GM23338 (cell line): Measurements from ENCODE around the gene MLF2. TPM values are rescaled to one million over a fixed set of nuclear protein-coding genes. Genes with fewer than 3 reads are reported as not detected.

Source experiments
- ATAC-seq: fragments of 200-7000 bp; cut with Tn5 transposase; 3 replicates; pipeline ENCODE4 v1.9.1; 2020
- DNase-seq: peaks from one replicate; pipeline ENCODE4 v3.0.0-alpha.2; 2015; ENCODE audit warnings: low spot score
- H2AFZ ChIP-seq: fragments of 200-600 bp; sonication (generic); 2 replicates; pipeline ENCODE4 v1.8.0; 2016; ENCODE audit warnings: antibody characterized with exemption, mild to moderate bottlenecking, moderate library complexity
- H3F3A ChIP-seq: fragments of 200-600 bp; sonication (generic); replicated peaks from 2 replicates; pipeline ENCODE4 v1.8.0; 2017; ENCODE audit warnings: antibody characterized with exemption, mixed run types, low read depth
- H3K27ac ChIP-seq: fragments of 200-600 bp; sonication (generic); 2 replicates; pipeline ENCODE4 v1.6.1; 2016; ENCODE audit warnings: low read depth
- H3K27me3 ChIP-seq: fragments of 200-600 bp; sonication (generic); 2 replicates; pipeline ENCODE4 v1.8.0; 2016; ENCODE audit warnings: mild to moderate bottlenecking, mixed run types, moderate library complexity; ENCODE audit not compliant: insufficient read depth
- H3K36me3 ChIP-seq: fragments of 200-600 bp; sonication (generic); 2 replicates; pipeline ENCODE4 v1.8.0; 2016; ENCODE audit warnings: mild to moderate bottlenecking; ENCODE audit not compliant: insufficient read depth
- H3K4me1 ChIP-seq: fragments of 200-600 bp; sonication (generic); 2 replicates; pipeline ENCODE4 v1.8.0; 2016; ENCODE audit warnings: mild to moderate bottlenecking, moderate library complexity; ENCODE audit not compliant: insufficient read depth
- H3K4me2 ChIP-seq: fragments of 200-600 bp; sonication (generic); 2 replicates; pipeline ENCODE4 v1.7.1; 2017; ENCODE audit warnings: mixed run types
- H3K4me3 ChIP-seq: fragments of 200-600 bp; sonication (generic); 2 replicates; pipeline ENCODE4 v1.6.1; 2016; ENCODE audit warnings: mixed run types
- H3K79me2 ChIP-seq: fragments of 200-600 bp; sonication (generic); replicated peaks from 2 replicates; pipeline ENCODE4 v1.8.0; 2017; ENCODE audit warnings: mild to moderate bottlenecking; ENCODE audit not compliant: insufficient read depth
- H3K9me2 ChIP-seq: fragments of 200-600 bp; sonication (generic); 2 replicates; pipeline ENCODE4 v1.8.0; 2017; ENCODE audit not compliant: insufficient read depth
- H4K20me1 ChIP-seq: fragments of 200-600 bp; sonication (generic); replicated peaks from 2 replicates; pipeline ENCODE4 v1.8.0; 2017; ENCODE audit warnings: mild to moderate bottlenecking; ENCODE audit not compliant: insufficient read depth
- H3K27ac Mint-ChIP-seq: 2 replicates; pipeline ENCODE4 v1.8.0; 2020; ENCODE audit warnings: inconsistent platforms, mild to moderate bottlenecking, moderate library complexity, mixed read lengths
- H3K27me3 Mint-ChIP-seq: 3 replicates; pipeline ENCODE4 v1.8.0; 2022; ENCODE audit warnings: low read depth, mild to moderate bottlenecking, moderate library complexity, mixed read lengths, inconsistent platforms; ENCODE audit not compliant: insufficient read depth, poor library complexity
- H3K36me3 Mint-ChIP-seq: 3 replicates; pipeline ENCODE4 v1.8.0; 2021; ENCODE audit warnings: low read depth, mild to moderate bottlenecking, inconsistent platforms, moderate library complexity, mixed read lengths
- H3K4me1 Mint-ChIP-seq: 3 replicates; pipeline ENCODE4 v1.8.0; 2020; ENCODE audit warnings: mild to moderate bottlenecking, inconsistent platforms, mixed read lengths
- H3K4me3 Mint-ChIP-seq: 3 replicates; pipeline ENCODE4 v1.8.0; 2021; ENCODE audit warnings: moderate library complexity, mild to moderate bottlenecking, inconsistent platforms, mixed read lengths
- H3K9me3 Mint-ChIP-seq: 3 replicates; pipeline ENCODE4 v1.8.0; 2020; ENCODE audit warnings: moderate library complexity, mild to moderate bottlenecking, inconsistent platforms, mixed read lengths
- EZH2 ChIP-seq: fragments of 200-600 bp; sonication (generic); IDR thresholded peaks from one replicate; pipeline ENCODE4 v1.8.0; 2017; ENCODE audit warnings: antibody characterized with exemption, mild to moderate bottlenecking, low read depth; ENCODE audit not compliant: unreplicated experiment
- JUNB ChIP-seq: IDR thresholded peaks from one replicate; pipeline ENCODE4 v1.6.1; 2016; ENCODE audit warnings: antibody characterized with exemption; ENCODE audit not compliant: unreplicated experiment
- NANOG ChIP-seq: IDR thresholded peaks from 2 replicates; pipeline ENCODE4 v1.6.1; 2016; ENCODE audit warnings: antibody characterized with exemption, borderline replicate concordance
- POLR2AphosphoS5 ChIP-seq: IDR thresholded peaks from 2 replicates; pipeline ENCODE4 v1.6.1; 2016; ENCODE audit warnings: antibody characterized with exemption, low read depth
- STAT1 ChIP-seq: IDR thresholded peaks from one replicate; pipeline ENCODE4 v1.6.1; 2016; ENCODE audit warnings: antibody characterized with exemption; ENCODE audit not compliant: unreplicated experiment
- ZNF114 ChIP-seq: fragments of 250-450 bp; sonication (Bioruptor Pico); IDR thresholded peaks from 2 replicates; pipeline ENCODE4 v1.5.0; 2020; ENCODE audit warnings: mild to moderate bottlenecking, moderate library complexity
- ZNF331 ChIP-seq: fragments of 250-450 bp; sonication (Bioruptor Pico); IDR thresholded peaks from 2 replicates; pipeline ENCODE4 v1.5.0; 2020; ENCODE audit warnings: low read depth, mild to moderate bottlenecking, moderate library complexity
- polyA plus RNA-seq: library from polyadenylated mRNA; unstranded; fragments of >200 nt; fragmentation: Nextera tagmentation; extraction: Ambion mirVana; gene quantifications from 2 replicates; pipeline ENCODE4 v1.2.1, GENCODE V29; 2016
- total RNA-seq: library from RNA; depleted of rRNA; stranded (reverse); fragments of >200 nt; shearing (Covaris generic); gene quantifications from 2 replicates; pipeline ENCODE4 v1.2.3, GENCODE V29; 2014
- TF ChIP-seq, protein P1 (sequence below): IDR thresholded peaks from 2 replicates; pipeline ENCODE4 v1.6.1; 2016; ENCODE audit warnings: antibody characterized with exemption
- TF ChIP-seq, protein P2 (sequence below), 2 experiments: fragments of 200-600 bp in 1 of 2; sonication (generic) in 1 of 2; conservative IDR thresholded peaks; 2 replicates each; pipeline versions ENCODE4 v1.5.1 to v1.6.1; 2016 to 2017; ENCODE audit warnings: antibody characterized with exemption in 2 of 2, low read depth in 2 of 2, mild to moderate bottlenecking in 2 of 2, moderate library complexity in 1 of 2
- TF ChIP-seq, protein P3 (sequence below): IDR thresholded peaks from one replicate; pipeline ENCODE4 v1.6.1; 2018; ENCODE audit warnings: antibody characterized with exemption; ENCODE audit not compliant: unreplicated experiment

The MLF2 gene
- total and polyA plus RNA-seq, 2 experiments from 2014 or later: 280 to 289 TPM

DNA sequence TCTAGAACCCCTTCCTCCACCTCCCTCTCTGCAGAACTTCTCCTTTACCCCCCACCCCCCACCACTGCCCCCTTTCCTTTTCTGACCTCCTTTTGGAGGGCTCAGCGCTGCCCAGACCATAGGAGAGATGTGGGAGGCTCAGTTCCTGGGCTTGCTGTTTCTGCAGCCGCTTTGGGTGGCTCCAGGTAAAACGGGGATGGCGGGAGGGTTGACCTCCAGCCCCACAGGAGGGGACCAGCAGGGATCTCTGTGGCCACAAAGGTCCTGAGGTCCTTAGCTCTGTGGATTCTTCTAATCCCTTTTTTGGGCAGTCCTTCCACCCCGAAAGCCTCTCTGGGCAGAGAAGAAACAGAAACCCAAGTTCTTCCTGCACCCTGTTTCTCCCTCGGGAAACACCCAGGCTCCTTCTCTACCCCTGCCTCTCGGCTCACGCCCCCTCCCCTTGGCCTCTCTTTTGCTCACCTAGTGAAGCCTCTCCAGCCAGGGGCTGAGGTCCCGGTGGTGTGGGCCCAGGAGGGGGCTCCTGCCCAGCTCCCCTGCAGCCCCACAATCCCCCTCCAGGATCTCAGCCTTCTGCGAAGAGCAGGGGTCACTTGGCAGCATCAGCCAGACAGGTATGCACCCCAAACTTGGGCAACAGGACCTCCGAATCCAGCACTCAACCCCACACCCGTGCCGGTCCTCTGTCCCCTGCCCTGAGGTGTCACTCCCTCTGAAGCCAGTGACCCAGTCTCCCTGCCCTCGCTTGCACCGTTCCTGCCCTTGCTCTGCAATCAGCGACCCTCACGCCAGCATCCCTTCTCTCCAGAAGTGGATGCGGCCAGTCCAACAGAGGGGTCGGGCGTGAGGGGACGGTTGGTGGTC, 20.0 kb upstream of the MLF2 start:
- H3K4me3 Mint-ChIP-seq: peak overlapping the region; percentile 66
- ATAC-seq (peak; percentile 3), DNase-seq (no peak)
- peaks cover 25% of the 10 kb centered on the region for H3K36me3 Mint-ChIP-seq
- peaks cover 10% of the 10 kb centered on the region for H3K79me2 ChIP-seq
- peaks cover 19% of the 10 kb centered on the region for H4K20me1 ChIP-seq
- peaks cover 46% of the 10 kb centered on the region for H3K27me3 Mint-ChIP-seq
- no peaks in the 10 kb centered on the region; the same call in 2 of the 3 replicates for H3K9me3 Mint-ChIP-seq
- H3K4me1 Mint-ChIP-seq: peaks cover 69% of the 10 kb centered on the region
- H3K27me3 ChIP-seq: peaks cover 74% of the 10 kb centered on the region
- no peaks in the 10 kb centered on the region for H3K36me3 ChIP-seq
- peaks cover 33% of the 10 kb centered on the region for H3F3A ChIP-seq
- no peak overlapping the region for H3K27ac ChIP-seq
- H2AFZ ChIP-seq: peak overlapping the region; percentile 76
- peak overlapping the region; percentile 64 for H3K4me3 ChIP-seq
- TF ChIP-seq, protein P1, sequence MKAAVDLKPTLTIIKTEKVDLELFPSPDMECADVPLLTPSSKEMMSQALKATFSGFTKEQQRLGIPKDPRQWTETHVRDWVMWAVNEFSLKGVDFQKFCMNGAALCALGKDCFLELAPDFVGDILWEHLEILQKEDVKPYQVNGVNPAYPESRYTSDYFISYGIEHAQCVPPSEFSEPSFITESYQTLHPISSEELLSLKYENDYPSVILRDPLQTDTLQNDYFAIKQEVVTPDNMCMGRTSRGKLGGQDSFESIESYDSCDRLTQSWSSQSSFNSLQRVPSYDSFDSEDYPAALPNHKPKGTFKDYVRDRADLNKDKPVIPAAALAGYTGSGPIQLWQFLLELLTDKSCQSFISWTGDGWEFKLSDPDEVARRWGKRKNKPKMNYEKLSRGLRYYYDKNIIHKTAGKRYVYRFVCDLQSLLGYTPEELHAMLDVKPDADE: no peak; the same call in 1 of the 2 replicates
- peak; percentile 27 for TF ChIP-seq EZH2
- no peak for TF ChIP-seq JUNB
- TF ChIP-seq, protein P2, sequence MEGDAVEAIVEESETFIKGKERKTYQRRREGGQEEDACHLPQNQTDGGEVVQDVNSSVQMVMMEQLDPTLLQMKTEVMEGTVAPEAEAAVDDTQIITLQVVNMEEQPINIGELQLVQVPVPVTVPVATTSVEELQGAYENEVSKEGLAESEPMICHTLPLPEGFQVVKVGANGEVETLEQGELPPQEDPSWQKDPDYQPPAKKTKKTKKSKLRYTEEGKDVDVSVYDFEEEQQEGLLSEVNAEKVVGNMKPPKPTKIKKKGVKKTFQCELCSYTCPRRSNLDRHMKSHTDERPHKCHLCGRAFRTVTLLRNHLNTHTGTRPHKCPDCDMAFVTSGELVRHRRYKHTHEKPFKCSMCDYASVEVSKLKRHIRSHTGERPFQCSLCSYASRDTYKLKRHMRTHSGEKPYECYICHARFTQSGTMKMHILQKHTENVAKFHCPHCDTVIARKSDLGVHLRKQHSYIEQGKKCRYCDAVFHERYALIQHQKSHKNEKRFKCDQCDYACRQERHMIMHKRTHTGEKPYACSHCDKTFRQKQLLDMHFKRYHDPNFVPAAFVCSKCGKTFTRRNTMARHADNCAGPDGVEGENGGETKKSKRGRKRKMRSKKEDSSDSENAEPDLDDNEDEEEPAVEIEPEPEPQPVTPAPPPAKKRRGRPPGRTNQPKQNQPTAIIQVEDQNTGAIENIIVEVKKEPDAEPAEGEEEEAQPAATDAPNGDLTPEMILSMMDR (conservative IDR thresholded peaks at IDR 0.05; ENCODE audit: low read depth in 2 of 2): no peak
- no peak for TF ChIP-seq NANOG
- TF ChIP-seq, protein P3, sequence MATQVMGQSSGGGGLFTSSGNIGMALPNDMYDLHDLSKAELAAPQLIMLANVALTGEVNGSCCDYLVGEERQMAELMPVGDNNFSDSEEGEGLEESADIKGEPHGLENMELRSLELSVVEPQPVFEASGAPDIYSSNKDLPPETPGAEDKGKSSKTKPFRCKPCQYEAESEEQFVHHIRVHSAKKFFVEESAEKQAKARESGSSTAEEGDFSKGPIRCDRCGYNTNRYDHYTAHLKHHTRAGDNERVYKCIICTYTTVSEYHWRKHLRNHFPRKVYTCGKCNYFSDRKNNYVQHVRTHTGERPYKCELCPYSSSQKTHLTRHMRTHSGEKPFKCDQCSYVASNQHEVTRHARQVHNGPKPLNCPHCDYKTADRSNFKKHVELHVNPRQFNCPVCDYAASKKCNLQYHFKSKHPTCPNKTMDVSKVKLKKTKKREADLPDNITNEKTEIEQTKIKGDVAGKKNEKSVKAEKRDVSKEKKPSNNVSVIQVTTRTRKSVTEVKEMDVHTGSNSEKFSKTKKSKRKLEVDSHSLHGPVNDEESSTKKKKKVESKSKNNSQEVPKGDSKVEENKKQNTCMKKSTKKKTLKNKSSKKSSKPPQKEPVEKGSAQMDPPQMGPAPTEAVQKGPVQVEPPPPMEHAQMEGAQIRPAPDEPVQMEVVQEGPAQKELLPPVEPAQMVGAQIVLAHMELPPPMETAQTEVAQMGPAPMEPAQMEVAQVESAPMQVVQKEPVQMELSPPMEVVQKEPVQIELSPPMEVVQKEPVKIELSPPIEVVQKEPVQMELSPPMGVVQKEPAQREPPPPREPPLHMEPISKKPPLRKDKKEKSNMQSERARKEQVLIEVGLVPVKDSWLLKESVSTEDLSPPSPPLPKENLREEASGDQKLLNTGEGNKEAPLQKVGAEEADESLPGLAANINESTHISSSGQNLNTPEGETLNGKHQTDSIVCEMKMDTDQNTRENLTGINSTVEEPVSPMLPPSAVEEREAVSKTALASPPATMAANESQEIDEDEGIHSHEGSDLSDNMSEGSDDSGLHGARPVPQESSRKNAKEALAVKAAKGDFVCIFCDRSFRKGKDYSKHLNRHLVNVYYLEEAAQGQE: no peak
- no peak for TF ChIP-seq ZNF331 (CRISPR knock-in tag)
- no peaks in the 10 kb centered on the region for H3K9me2 ChIP-seq
- no peak overlapping the region for H3K27ac Mint-ChIP-seq
- peak overlapping the region; percentile 87 for H3K4me2 ChIP-seq
- H3K4me1 ChIP-seq: peaks cover 47% of the 10 kb centered on the region

DNA sequence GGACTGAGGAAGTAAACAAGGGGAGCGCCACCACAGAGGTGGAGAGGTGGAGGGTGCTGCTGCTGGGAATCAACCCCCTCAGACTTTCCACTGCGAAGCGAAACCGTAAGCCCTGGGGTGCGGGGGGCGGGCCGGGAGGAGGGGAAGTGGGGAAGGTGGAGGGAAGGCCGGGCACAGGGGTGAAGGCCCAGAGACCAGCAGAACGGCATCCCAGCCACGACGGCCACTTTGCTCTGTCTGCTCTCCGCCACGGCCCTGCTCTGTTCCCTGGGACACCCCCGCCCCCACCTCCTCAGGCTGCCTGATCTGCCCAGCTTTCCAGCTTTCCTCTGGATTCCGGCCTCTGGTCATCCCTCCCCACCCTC, 19.4 kb upstream of the MLF2 start, which contains the start of gene LAG3:
LAG3 (plus strand) TSS at position 190 of the 365 bp plus-strand sequence. CDS start 333 bp downstream, outside the sequence.
- Mint-ChIP-seq H3K27ac (no peak within 1 kb of the TSS; the same call in 1 of the 2 replicates), H3K27me3 (peaks cover 46% of the 10 kb centered on the region), H3K36me3 (peaks cover 25% of the 10 kb centered on the region), H3K4me1 (peaks cover 67% of the 10 kb centered on the region), H3K9me3 (no peaks in the 10 kb centered on the region; the same call in 2 of the 3 replicates), H3K4me3 (peak within 1 kb of the TSS; percentile 66)
- H3F3A ChIP-seq: peaks cover 36% of the 10 kb centered on the region
- no peaks in the 10 kb centered on the region for H3K9me2 ChIP-seq
- peak; percentile 1; the same call in 1 of the 3 replicates for ATAC-seq
- H4K20me1 ChIP-seq: peaks cover 20% of the 10 kb centered on the region
- H3K27ac ChIP-seq: no peak within 1 kb of the TSS
- H3K4me3 ChIP-seq: peak within 1 kb of the TSS; percentile 64
- peaks cover 71% of the 10 kb centered on the region for H3K27me3 ChIP-seq
- H3K4me2 ChIP-seq: peak within 1 kb of the TSS; percentile 87
- no peaks in the 10 kb centered on the region for H3K36me3 ChIP-seq
- peak within 1 kb of the TSS; percentile 76 for H2AFZ ChIP-seq
- H3K79me2 ChIP-seq: peaks cover 16% of the 10 kb centered on the region
- peaks cover 43% of the 10 kb centered on the region for H3K4me1 ChIP-seq
- DNase-seq: no peak
- TF ChIP-seq POLR2AphosphoS5 (no peak), STAT1 (no peak), EZH2 (no peak), ZNF114 (CRISPR knock-in tag) (no peak)
- TF ChIP-seq, protein P3: no peak
- TF ChIP-seq, protein P2 (conservative IDR thresholded peaks at IDR 0.05; ENCODE audit: low read depth in 2 of 2): no peak
